Head of caudate nucleus (tissue), 42 donors: ENCODE data around the gene SLC6A13.
A peak's percentile ranks its signal among the peaks of the same experiment; 100 is the strongest.

ENCODE experiments used
- DNase-seq, 42 donors: peaks; one replicate each; pipeline versions ENCODE4 v3.0.0 to v3.0.0-alpha.2; 2020 to 2021; ENCODE audit warnings: mixed read lengths in 7 of 42
- intact Hi-C: fragments of 100-400 bp; cut with DNase I; formaldehyde crosslinking; loops from one replicate; pipeline ENCODE4 v1.15.0; 2022

Gene SLC6A13

DNA sequence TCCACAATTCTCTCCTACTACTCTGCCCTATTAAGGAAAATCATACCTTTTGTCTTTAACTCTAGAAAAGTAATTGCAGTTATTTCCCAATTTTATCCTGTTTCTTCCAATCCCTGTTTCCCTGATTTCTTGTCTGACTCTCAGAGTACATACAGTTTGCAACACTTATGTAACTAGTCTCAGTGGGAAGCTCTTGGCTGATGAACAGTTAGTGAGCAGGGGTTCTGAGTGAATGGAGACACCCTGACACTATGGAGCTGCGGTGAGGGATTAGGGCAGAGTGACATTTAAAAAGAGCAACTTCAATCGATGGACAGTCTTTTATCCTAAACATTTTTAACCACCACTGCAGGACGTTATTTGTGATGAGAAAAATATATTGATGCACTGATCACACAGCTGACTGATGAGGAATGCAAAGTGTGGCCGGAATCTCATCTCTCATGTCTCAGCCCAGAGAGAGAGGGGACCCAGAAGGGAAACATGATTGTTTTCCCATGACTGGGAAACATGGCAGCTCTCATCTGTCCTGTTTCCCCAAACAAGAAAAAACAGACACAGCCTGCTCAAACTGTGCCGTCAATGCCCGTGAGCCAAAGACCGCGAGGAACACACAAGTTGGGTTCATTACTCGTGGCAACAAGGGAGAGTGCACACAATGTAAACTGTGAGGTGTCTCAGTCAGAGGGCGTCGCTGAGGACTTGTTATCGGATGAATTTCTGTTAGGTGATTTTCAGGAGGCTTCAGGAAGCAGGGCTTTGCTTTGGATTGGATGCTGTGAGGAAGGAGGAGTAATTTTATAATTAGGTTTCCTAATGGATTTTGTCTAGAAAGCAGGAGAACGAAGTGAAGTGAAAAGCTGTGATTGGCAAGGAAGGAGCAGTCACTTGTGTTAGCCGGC lies 5.2 kb upstream of the SLC6A13 start:
- peak in 11 of 42 donors; percentile 3 to 52 (median 22) for DNase-seq
- intact Hi-C loops: no loop called here

DNA sequence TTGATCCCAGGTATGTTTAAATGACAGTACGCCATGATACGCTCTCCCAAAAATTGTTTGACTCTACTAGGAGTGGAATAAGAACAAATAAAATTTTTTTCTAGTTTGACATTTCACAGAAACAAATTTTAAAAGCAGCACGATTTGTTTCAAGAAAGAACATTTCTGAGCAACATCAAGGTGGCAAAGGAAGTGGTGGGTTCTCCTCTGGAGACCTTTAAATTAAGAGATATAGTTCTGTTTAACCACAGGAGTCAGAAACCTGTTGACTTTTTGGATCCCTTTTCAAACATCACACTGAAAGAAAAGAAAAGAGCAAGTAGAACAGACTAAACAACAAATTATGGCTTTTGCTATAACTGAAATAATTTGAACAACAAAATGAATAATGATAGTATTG lies 2.5 kb upstream of the SLC6A13 start:
- intact Hi-C loops: no loop called here
- no peak for DNase-seq

DNA sequence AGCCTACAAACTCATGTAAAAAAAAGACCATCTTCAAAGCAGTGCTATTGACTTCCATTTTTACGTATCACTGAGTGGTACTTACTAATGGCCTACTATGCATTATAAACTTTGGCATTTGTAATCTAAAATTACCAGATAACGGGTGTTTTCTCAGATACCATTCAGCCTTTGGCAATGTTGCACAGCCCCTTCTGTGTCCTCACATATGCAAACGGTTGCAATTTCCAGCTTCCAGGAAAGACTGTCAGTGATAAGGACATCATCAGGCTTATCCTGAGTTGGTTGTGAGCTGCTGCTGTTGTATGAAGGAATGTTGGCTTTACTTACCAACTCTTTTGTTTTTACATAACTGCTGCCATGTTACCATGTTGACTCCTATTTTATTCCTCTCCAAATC lies 1.6 kb upstream of the SLC6A13 start:
- intact Hi-C loops: no loop called here
- DNase-seq: no peak

DNA sequence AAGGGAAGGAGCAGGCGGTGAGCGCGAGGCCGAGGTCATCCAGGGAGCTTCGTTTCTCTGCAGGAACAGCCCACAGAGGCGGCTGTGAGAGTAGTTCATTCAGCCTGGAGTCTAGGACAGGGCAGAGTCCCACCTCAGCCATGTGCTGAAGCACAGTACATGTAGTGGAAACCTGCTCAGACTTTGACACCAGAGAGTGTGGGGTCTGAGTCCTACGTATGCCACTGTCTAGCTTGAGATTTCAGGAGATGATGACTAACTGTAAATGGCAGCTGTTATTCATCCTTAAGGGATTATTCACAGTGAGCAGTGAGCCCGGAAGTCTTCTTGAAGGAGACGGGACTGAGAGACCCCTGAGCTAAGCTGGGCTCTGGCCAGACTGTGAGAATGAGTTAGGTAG lies 938 bp upstream of the SLC6A13 start:
- no peak for DNase-seq
- intact Hi-C loops: no loop called here

DNA sequence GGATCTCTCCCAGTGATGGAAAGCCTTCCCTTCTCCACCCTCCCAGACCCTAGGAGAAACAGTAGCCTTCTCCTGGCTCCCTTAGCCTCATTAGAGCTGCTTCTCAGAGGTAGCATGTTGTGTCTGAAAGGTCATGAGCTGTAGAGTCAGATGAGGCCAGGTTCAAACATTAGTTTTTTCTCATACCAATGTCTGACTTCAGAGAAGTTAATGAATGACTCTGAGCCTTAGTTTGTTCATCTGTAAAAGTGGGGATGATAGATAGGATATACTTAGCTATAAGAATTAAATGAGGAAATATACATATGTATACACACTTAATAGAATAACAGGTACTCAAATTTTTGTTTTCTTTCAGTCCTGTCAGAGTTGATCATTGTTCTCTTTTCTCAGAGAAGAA lies 523 bp downstream of the SLC6A13 start:
- intact Hi-C loops: no loop called here

DNA sequence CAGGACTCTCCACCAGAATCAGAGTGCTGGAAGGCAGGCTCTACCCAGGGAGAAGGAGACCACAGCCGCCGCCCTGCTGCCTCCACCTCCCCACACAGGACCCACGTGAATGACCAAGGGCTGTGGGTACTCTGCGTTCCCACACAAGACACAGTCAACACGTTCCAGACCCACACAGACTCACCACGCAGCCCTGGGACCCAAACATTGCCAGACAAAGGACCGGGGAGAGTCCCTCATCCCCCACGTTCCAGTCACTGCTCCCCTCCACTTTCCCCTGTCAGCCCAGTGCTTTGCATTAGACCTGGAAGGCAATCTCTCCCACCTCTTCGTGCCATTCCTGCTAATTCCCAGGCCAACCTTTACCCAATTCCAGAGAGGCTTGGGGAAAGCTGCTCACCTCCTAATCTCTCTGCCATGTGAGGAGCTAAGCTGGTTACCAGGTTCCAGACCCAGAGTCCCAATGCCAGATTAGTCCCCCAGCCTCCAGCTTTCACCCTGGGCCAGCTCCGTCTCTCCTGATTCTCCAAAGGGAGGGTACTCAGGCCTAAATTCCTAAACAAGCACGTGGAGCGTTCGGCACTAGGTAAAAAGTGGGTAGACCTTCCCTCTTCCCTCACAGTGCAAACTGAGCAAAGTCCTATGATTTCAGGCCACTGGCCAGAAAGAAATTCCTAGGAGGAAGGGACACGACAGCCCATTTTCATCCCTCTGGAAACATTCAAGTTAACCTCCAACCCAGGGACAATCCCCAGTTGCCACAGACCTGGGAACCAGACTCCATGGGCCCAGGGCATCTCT lies 4.9 kb downstream of the SLC6A13 start:
- no peak for DNase-seq

More for the DNA sequence above, 523 bp downstream of the SLC6A13 start:
- no peak for DNase-seq

DNA sequence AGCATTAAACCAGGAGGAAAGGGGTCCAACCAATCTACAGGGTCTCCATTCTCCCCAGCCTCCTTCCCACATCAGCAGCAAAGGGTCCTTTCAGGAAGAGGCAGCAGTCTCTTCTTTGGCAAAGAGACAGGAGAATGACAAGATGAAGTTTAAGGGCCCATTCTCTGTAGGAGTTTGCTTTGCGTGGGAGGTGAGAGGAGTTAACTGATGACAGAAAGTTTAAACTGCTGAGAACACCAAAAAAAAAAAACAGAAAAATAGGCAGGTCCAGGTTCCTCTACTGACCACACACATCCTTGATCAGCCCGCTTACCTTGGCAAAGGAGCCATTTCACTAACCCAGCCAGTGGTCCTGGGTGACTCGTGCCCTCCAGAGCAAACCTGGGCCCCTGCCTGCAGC lies 5.7 kb downstream of the SLC6A13 start:
- intact Hi-C loops: no loop called here
- no peak for DNase-seq

More for the DNA sequence above, 4.9 kb downstream of the SLC6A13 start:
- intact Hi-C loops: no loop called here

DNA sequence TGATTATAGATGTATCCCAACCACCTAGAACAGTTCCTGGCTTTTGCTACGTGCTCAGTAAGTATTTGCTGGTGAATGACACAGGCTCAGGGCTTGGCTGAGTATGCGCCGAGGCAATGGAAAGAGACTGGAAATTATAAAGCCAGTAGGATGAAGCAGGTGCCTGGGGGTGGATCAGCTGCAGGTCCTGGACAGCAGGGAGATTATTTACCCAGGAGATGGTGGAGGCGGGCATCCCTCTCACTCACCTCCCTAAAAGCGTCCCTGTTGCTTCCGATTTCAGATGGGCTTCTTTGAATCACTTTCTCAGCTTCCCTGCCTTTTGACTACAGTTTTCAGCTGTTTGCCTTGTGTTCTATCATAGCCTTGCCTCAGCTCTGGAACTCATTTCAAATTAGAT lies 6.4 kb downstream of the SLC6A13 start:
- DNase-seq: no peak
- intact Hi-C loops: no loop called here

DNA sequence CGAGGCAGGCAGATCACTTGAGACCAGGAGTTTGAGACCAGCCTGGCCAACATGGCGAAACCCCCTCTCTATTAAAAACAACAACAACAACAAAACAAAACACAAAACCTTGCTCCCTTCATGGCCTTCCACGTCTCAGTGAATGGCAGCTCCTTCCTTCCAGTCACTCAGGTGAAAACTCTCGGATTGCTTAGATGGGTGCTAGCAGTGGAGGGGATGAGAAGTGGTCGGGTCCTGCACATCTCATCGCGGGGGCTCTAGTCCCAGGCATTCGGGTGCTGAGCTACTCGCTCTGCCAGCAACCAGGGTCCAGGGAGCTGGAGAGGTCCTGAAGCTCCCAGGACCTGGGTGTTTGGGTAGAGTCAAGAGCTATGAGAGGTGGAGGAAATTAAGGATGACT lies 7.7 kb downstream of the SLC6A13 start:
- DNase-seq: no peak
- intact Hi-C loops: no loop called here

DNA sequence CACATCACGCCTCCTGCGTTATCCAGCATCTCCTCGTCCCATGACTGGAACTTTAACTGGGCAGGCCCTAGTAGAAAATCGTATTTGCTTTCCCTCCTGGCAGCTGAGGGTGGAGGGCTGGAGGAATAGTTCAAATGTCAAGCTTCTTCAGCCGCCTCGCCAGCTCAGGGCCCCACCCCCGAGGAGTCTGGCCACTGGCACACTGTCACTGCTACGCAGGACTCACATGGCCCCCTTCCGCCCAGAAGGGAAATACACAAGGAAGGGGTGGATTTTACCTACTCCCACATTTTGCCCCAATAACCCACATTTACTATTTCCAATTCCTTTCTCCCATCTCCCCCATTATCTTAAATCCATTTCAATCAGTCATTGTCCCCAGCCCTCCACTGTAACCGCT lies 8.6 kb downstream of the SLC6A13 start:
- no peak for DNase-seq
- intact Hi-C loops: no loop called here

DNA sequence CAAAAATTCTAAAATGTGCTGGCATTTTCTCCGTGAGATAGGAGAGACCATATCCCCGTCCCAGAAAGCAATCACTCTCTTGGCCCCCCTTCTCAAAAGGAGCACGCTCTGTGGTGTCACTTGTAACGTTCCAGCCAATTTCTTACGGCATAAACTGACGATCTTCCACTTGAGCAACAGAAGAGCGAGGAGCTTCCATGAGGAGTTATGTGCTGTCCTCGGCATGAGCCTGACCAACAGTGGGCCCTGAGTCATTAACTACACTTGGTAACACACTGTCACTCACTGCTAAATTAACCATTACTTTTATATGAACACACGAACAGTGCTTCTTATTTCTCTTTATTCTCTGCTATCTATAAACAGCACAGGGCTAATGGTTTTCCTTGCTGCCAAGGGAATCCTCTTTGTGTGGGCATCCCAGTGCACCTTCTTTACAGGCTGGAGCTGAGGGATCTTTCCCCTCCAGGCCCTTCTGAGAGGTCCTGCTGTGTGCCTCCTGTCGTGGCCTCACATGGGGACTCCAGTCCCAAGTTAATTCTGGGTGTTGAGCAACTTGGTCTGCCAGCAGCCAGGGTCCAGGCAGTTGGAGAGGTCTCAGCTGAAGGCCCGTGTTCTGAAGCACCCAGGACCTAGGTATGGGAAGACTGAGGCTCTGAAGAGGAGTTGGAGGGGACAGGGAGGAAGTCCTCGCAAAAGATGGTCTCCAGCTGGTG lies 9.4 kb downstream of the SLC6A13 start:
- DNase-seq: no peak
- intact Hi-C loops: no loop called here

DNA sequence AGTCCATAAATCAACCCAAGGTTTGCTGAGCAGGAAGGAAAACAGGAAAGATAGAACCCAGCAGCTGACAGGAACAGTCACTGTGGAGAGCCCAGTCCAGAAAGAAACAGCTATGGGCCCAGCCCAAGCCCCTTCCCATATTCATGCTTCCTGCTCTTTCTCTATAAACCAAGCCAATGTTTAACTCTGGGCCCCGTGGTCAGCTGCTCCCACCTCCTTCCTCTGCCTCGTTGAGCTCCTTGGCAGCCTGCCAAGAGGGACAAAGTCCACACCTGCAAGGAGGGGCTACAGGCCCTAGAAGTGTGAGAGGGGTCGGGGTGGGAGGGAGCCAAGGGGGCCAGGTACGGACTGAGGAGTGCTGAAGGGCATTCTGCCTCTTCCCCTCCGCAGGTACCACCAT lies 10.0 kb downstream of the SLC6A13 start:
- DNase-seq: no peak
- intact Hi-C loops: no loop called here

DNA sequence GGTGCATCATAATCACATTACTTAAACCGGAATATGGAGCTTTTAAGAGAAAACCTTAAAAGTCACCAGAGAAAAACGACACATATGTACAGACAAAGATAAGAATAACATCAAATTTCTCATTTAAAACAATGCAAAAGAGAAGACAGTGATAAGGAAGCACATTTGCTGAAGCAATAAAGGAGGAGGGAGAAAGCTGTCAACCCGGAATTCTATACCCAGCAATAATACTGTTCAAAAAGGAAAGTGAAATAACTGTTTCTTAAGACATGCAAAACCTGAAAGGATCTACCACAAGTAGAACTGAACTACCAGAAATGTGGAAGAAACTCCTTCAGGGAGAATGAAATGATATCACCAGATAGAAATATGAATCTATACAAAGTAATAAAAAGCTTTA lies 15.4 kb downstream of the SLC6A13 start:
- DNase-seq: no peak
- intact Hi-C loops: no loop called here

DNA sequence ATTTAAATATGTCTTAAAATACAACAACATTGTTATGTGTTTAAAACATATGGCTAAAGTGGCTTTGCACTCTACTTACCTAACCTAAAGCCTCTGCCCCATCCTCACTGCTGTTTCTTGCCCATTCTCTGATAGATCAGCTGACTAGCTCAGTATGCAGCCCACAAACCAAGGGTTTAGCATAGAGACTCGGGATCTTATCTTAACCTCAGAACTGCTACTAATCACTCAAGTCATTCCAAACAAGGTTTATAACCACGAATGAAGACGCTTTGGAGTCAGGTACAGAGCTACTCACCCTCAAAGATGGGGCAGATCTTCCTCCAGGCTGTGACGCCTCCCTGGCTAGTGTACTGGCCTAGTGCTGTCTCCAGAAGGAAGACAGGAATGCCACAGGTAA lies 19.3 kb downstream of the SLC6A13 start:
- DNase-seq: peak in 2 of 42 donors; percentile 8 to 27
- intact Hi-C loops: no loop called here

DNA sequence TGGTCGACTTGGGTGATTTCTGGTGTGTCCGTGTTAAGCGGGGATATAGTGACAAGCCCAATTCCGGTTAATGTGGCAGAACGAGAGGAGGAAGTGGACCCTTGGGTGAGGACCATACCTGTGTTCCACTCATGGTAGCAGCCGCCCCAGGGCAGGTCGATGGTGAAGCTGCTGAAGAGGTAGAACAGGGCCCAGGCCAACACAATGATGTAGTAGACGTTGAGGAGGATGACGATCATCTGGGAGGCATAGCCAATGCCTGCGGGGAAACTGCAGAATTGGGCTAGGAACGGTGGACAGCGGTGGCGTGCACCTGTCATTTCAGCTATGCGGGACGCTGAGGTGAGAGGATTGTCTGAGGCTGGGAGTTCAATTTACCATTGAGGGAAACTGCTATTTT lies 20.1 kb downstream of the SLC6A13 start:
- intact Hi-C loops: no loop called here
- peak in 2 of 42 donors; percentile 27 to 34 for DNase-seq

DNA sequence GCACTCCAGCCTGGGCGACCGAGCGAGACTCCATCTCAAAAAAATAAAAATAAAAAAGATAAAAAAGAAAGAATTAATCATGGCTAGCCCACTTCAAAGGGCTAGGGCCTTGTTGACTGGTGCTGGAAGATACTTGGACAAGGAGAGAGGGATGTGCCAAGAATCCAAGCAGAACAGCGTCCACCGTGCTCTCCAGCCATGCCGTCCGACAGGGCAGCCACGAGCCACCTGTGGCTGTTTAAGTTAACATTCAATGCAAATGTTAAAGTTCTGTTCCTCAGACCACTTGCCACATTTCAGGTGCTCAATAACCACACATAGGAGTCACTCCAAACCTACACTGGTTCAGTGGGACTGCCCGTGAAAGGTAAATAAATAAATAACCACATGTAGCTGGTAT lies 21.4 kb downstream of the SLC6A13 start:
- DNase-seq: peak in 2 of 42 donors; percentile 5 to 6

DNA sequence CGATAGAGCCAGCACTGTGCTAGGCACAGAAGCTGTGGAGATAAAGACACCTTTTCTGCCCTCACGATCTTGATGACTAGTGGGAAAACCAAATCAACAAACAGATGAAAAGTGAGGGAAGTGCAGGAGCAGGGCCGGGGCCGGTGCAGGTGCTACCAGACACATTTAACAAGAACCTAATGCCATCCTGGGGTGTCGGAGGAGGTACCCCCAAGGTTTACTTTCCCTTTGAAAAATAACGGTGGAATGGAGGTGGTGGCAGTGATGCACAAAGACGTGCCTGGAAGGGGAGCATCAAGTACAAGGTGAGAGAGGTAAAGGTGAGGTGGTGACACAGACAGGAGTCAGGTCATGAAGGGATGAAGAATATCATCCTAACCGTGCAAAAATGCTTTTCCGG lies 22.1 kb downstream of the SLC6A13 start:
- intact Hi-C loops: no loop called here
- peak in 2 of 42 donors; percentile 12 to 21 for DNase-seq

More for the DNA sequence above, 21.4 kb downstream of the SLC6A13 start:
- intact Hi-C loops: no loop called here

DNA sequence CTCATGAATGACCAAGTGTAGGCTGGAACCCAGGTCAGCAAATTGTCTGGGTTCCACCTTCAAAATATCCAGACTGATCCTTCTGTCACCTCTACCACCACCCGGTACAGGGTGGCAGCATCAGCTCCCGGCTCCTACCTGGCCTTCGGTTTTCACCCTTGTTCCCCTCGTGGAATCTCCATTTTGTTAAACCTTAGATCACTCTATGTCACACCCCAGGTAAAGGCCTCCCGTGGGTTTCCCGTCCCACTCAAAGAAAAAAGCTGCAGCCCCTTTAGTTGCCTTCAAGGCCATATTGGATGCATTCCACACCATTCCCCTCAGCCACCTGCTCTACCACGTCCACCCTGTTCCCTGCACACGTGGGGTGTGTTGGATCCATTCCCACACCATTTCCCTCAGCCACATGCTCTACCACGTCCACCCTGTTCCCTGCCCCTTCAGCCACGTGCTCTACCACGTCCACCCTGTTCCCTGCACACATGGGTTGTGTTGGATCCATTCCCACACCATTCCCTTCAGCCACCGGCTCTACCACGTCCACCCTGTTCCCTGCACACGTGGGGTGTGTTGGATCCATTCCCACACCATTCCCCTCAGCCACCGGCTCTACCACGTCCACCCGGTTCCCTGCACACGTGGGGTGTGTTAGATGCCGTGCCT lies 23.8 kb downstream of the SLC6A13 start:
- DNase-seq: peak in 3 of 42 donors; percentile 10 to 27 (median 23)
- intact Hi-C loops: no loop called here

DNA sequence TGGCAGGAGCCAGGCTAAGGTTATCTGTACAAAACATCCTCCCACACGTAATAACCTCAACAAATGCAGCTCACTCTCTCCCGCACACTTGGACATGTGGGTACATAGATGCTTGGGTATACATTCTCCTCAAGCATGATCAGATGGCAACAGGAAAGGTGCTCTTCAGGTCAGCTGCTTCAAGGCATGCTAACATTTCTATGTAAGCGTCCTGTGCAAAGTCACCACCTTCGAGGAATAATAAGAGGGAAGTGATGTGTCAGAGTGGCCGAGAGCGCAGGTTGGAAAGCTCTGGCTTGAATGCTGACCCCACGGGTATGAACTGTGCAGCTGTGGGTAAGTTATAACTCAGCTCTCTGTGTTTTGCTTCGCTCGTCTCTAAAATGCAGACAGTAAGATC lies 24.5 kb downstream of the SLC6A13 start:
- peak in 3 of 42 donors; percentile 5 to 23 (median 19) for DNase-seq
- intact Hi-C loops: no loop called here
